ENCODE data around the gene SLC1A7.

Gene SLC1A7

GRCh38 chr1:53075206-53075605 is 67.2 kb downstream of the SLC1A7 start:
- FAIRE-seq, result no peak

- FAIRE-seq, result no peak
These were observed 67.9 kb downstream of the SLC1A7 start for GRCh38 chr1:53074313-53075154.

- FAIRE-seq, result no peak
These were observed 68.5 kb downstream of the SLC1A7 start for GRCh38 chr1:53073868-53074311.

- no peak for FAIRE-seq
These were observed 69.2 kb downstream of the SLC1A7 start for GRCh38 chr1:53073287-53073686.

GRCh38 chr1:53071915-53072314 is 70.5 kb downstream of the SLC1A7 start:
- peak; percentile 37 for FAIRE-seq

GRCh38 chr1:53071167-53071865 is 71.1 kb downstream of the SLC1A7 start:
- FAIRE-seq, result no peak

- no peak for FAIRE-seq
These were observed 71.8 kb downstream of the SLC1A7 start for GRCh38 chr1:53070621-53071020.

- no peak for FAIRE-seq
These were observed 72.6 kb downstream of the SLC1A7 start for GRCh38 chr1:53069663-53070327.

GRCh38 chr1:53069265-53069662 is 73.2 kb downstream of the SLC1A7 start:
- FAIRE-seq, result no peak

GRCh38 chr1:53068314-53069099 is 73.9 kb downstream of the SLC1A7 start:
- no peak for FAIRE-seq

- no peak for FAIRE-seq
These were observed 74.6 kb downstream of the SLC1A7 start for GRCh38 chr1:53067886-53068285.

- FAIRE-seq, result no peak
These were observed 75.3 kb downstream of the SLC1A7 start for GRCh38 chr1:53066891-53067738.

GRCh38 chr1:53066488-53066887 is 76.0 kb downstream of the SLC1A7 start:
- FAIRE-seq, result no peak

- FAIRE-seq, result no peak
These were observed 77.0 kb downstream of the SLC1A7 start for GRCh38 chr1:53065391-53065790.

GRCh38 chr1:53063744-53064515 is 78.5 kb downstream of the SLC1A7 start:
- no peak for FAIRE-seq

- FAIRE-seq, result no peak
These were observed 79.5 kb downstream of the SLC1A7 start for GRCh38 chr1:53062708-53063591.

GRCh38 chr1:53061859-53062707 is 80.4 kb downstream of the SLC1A7 start, which contains the start of gene PODN:
PODN (plus strand) TSS chr1:53062213; CDS start chr1:53069856, 7,643 bp downstream.
- FAIRE-seq, result no peak

- FAIRE-seq, result no peak
These were observed 81.1 kb downstream of the SLC1A7 start for GRCh38 chr1:53061123-53061858.
